NCI-H1694 (cell line): ENCODE data around the gene RALA.

Experiments
- DNase-seq: peaks from one replicate; lab custom pipeline; 2025; lab: John Stamatoyannopoulos, UW

Gene RALA

GRCh38 chr7:39614299-39614698 is 9.1 kb upstream of the RALA start:
- no peak for DNase-seq

- no peak for DNase-seq
Observed at GRCh38 chr7:39615350-39615975, 7.9 kb upstream of the RALA start.

- no peak for DNase-seq
Observed at GRCh38 chr7:39616138-39616537, 7.2 kb upstream of the RALA start.

- DNase-seq: no peak
Observed at GRCh38 chr7:39617005-39617404, 6.4 kb upstream of the RALA start.

- no peak for DNase-seq
Observed at GRCh38 chr7:39618868-39619267, 4.5 kb upstream of the RALA start.

GRCh38 chr7:39620486-39620885 is 2.9 kb upstream of the RALA start:
- DNase-seq: no peak

GRCh38 chr7:39621261-39621660 is 2.1 kb upstream of the RALA start:
- no peak for DNase-seq

GRCh38 chr7:39621784-39622411 is 1.5 kb upstream of the RALA start:
- DNase-seq: no peak

GRCh38 chr7:39622609-39623008 is 763 bp upstream of the RALA start:
- no peak for DNase-seq

- DNase-seq: no peak
Observed at GRCh38 chr7:39623732-39624441, 515 bp downstream of the RALA start.

GRCh38 chr7:39624442-39624807 is 1.1 kb downstream of the RALA start:
- no peak for DNase-seq

GRCh38 chr7:39624935-39625694 is 1.7 kb downstream of the RALA start:
- no peak for DNase-seq

GRCh38 chr7:39631736-39632308 is 8.4 kb downstream of the RALA start:
- no peak for DNase-seq

- no peak for DNase-seq
Observed at GRCh38 chr7:39633563-39634477, 10.4 kb downstream of the RALA start.

- DNase-seq: no peak
Observed at GRCh38 chr7:39634478-39634805, 11.1 kb downstream of the RALA start.

- DNase-seq: no peak
Observed at GRCh38 chr7:39637400-39637799, 14.0 kb downstream of the RALA start.

GRCh38 chr7:39637963-39638485 is 14.7 kb downstream of the RALA start:
- no peak for DNase-seq

- DNase-seq: no peak
Observed at GRCh38 chr7:39642896-39643295, 19.5 kb downstream of the RALA start.

- DNase-seq: no peak
Observed at GRCh38 chr7:39644170-39644569, 20.8 kb downstream of the RALA start.

GRCh38 chr7:39645482-39646407 is 22.4 kb downstream of the RALA start:
- DNase-seq: no peak
